ENCODE data around the gene NUP35.

DNA sequence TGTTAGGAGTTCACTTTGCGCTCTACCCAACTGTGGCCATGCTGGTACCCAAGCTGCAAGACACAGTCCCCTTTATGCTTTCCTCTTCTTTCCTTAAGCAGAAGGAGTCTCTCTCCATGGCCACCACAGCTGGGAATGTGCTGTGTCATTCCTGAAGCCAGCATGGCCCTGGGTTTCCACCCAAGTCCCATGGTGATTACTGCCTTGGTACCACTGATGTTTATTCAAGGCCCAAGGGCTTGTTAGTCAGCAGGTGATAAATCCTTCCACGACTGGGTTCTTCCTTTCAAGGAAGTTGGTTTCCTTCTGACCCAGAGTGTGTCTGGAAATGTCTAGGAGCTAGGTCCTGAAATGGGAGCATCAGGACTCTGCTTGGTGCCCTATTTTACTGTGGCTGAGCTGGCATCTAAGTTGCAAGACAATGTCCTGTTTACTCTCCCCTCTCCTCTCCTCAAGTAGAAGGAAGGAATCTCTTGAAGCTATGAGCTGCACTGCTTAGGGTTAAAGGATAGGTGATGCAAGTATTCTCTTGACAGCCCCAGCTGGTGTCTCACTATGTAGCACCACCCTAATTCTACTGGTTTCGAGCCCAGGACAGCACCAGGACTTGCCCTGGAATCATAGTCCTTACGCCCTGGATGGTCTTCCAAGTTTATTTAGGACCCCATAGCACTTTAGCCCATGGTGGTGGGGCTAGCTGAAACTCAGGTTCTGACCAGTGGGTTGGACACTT lies 18.7 kb upstream of the NUP35 start:
- TF ChIP-seq, protein P1, sequence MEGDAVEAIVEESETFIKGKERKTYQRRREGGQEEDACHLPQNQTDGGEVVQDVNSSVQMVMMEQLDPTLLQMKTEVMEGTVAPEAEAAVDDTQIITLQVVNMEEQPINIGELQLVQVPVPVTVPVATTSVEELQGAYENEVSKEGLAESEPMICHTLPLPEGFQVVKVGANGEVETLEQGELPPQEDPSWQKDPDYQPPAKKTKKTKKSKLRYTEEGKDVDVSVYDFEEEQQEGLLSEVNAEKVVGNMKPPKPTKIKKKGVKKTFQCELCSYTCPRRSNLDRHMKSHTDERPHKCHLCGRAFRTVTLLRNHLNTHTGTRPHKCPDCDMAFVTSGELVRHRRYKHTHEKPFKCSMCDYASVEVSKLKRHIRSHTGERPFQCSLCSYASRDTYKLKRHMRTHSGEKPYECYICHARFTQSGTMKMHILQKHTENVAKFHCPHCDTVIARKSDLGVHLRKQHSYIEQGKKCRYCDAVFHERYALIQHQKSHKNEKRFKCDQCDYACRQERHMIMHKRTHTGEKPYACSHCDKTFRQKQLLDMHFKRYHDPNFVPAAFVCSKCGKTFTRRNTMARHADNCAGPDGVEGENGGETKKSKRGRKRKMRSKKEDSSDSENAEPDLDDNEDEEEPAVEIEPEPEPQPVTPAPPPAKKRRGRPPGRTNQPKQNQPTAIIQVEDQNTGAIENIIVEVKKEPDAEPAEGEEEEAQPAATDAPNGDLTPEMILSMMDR (conservative IDR thresholded peaks at IDR 0.05 in 1 of 2, IDR thresholded peaks at IDR 0.05 in 1 of 2; ENCODE audit: low read depth in 1 of 2, low read length in 2 of 2) = no peak
- no peak for TF ChIP-seq EZH2 (IDR thresholded peaks at IDR 0.05; ENCODE audit: low read length, missing control alignments)
